Tibial nerve (tissue), 4 donors: ENCODE measurements around the gene TMC8.

ENCODE experiments used
- CTCF ChIP-seq, 5 experiments: fragments of 200-600 bp in 3 of 5; fragments of 450-650 bp in 2 of 5; sonication (generic) in 3 of 5; IDR thresholded peaks; one replicate each; pipeline ENCODE4 v1.5.1; 2016 to 2019; ENCODE audit warnings: antibody characterized with exemption in 5 of 5, mild to moderate bottlenecking in 3 of 5, moderate library complexity in 2 of 5
- EP300 ChIP-seq, 2 donors: sonication (generic); formaldehyde crosslinking; IDR thresholded peaks; one replicate each; pipeline ENCODE4 v1.6.1; 2017; ENCODE audit warnings: antibody characterized with exemption in 2 of 2, mild to moderate bottlenecking in 1 of 2
- POLR2A ChIP-seq, 2 donors: fragments of 450-650 bp; IDR thresholded peaks; one replicate each; pipeline ENCODE4 v1.6.1; 2017; ENCODE audit warnings: antibody characterized with exemption in 2 of 2, mild to moderate bottlenecking in 2 of 2, moderate library complexity in 2 of 2

- TF ChIP-seq CTCF (IDR thresholded peaks at IDR 0.05) (no peak), POLR2A (IDR thresholded peaks at IDR 0.05) (no peak), EP300 (IDR thresholded peaks at IDR 0.05) (no peak)
Measured at GRCh38 chr17:78120971-78121800, 9.4 kb upstream of the TMC8 start.
